HCT116 (cell line): Measurements from ENCODE around the gene S1PR1. TPM values are rescaled to one million over a fixed set of nuclear protein-coding genes. Genes with fewer than 3 reads are reported as not detected.
A peak's percentile ranks its signal among the peaks of the same experiment; 100 is the strongest.

Experiments used
- ATAC-seq: fragments of 200-7000 bp; cut with Tn5 transposase; 2 replicates; pipeline ENCODE4 v1.9.1; 2020; ENCODE audit warnings: mild to moderate bottlenecking, moderate library complexity
- BruUV-seq: library from RNA; stranded (reverse); fragments of 400-500 nt; replicated peaks from 2 replicates; lab custom pipeline; 2021; lab: Mats Ljungman, UMichigan
- CTCF ChIA-PET: fragments of 300-600 bp; sonication (Branson Sonifier 250); formaldehyde crosslinking; loops from one replicate; lab custom pipeline; 2021; ENCODE audit warnings: antibody characterized with exemption; lab: Charles Lee
- POLR2A ChIA-PET: fragments of 300-600, 350-600 bp; sonication (Branson Sonifier 250); formaldehyde crosslinking; loops from one replicate; lab custom pipeline; 2021; ENCODE audit warnings: antibody characterized with exemption; lab: Charles Lee
- RAD21 ChIA-PET, 2 experiments: fragments of 300-600 bp; sonication (Branson Sonifier 250); formaldehyde crosslinking; loops; one replicate each; lab custom pipeline; 2023; ENCODE audit warnings: low total read pairs in 2 of 2; ENCODE audit not compliant: uncharacterized antibody in 2 of 2, unreplicated experiment in 2 of 2, low non-redundant PET in 1 of 2; lab: Charles Lee
- DNase-seq: peaks from one replicate; pipeline ENCODE4 v3.0.0-alpha.2; 2010; ENCODE audit warnings: low read depth, low spot score
- H2AFZ ChIP-seq: fragments of 200-600 bp; shearing (Covaris generic), sonication (generic); 2 replicates; pipeline ENCODE4 v1.6.1; 2017; ENCODE audit warnings: low read depth, mixed run types, mixed read lengths, antibody characterized with exemption, low read length; ENCODE audit not compliant: poor library complexity, severe bottlenecking
- H3K27ac ChIP-seq: 2 replicates; pipeline ENCODE4 v1.5.1; 2012; ENCODE audit warnings: low read depth, low read length
- H3K27me3 ChIP-seq: fragments of 200-600 bp; sonication (generic); 2 replicates; pipeline ENCODE4 v1.6.1; 2016; ENCODE audit warnings: mixed run types, low read length, mixed read lengths; ENCODE audit not compliant: insufficient read depth
- H3K36me3 ChIP-seq, 2 experiments: fragments of 200-500 bp in 1 of 2; fragments of 200-600 bp in 1 of 2; sonication (Bioruptor generic) in 1 of 2; sonication (generic) in 1 of 2; 2 replicates each; pipeline versions ENCODE4 v1.5.1 to v1.6.1; 2014 to 2016; ENCODE audit warnings: low read length in 2 of 2, inconsistent platforms in 1 of 2, mixed read lengths in 1 of 2, mixed run types in 1 of 2; ENCODE audit not compliant: insufficient read depth in 2 of 2, control insufficient read depth in 1 of 2
- H3K4me1 ChIP-seq, 2 experiments: fragments of 200-600 bp in 1 of 2; sonication (generic) in 1 of 2; 2 replicates each; pipeline versions ENCODE4 v1.5.1 to v1.6.1; 2012 to 2017; ENCODE audit warnings: low read length in 2 of 2, inconsistent platforms in 1 of 2, mild to moderate bottlenecking in 1 of 2, mixed read lengths in 1 of 2, mixed run types in 1 of 2, moderate library complexity in 1 of 2; ENCODE audit not compliant: insufficient read depth in 2 of 2, control insufficient read depth in 1 of 2
- H3K4me2 ChIP-seq: fragments of 200-600 bp; sonication (generic); 2 replicates; pipeline ENCODE4 v1.6.1; 2017; ENCODE audit warnings: mixed run types, low read length, mixed read lengths
- H3K4me3 ChIP-seq, 2 experiments: fragments of 200-600 bp in 1 of 2; sonication (generic) in 1 of 2; replicated peaks in 1 of 2; 2 replicates each; pipeline ENCODE4 v1.5.1; 2011 to 2016; ENCODE audit warnings: low read length in 2 of 2, control low read depth in 1 of 2, low read depth in 1 of 2, mild to moderate bottlenecking in 1 of 2, mixed read lengths in 1 of 2, mixed run types in 1 of 2
- H3K79me2 ChIP-seq: fragments of 200-600 bp; sonication (generic); 2 replicates; pipeline ENCODE4 v1.6.1; 2017; ENCODE audit warnings: mild to moderate bottlenecking, mixed run types, low read length, moderate library complexity, mixed read lengths; ENCODE audit not compliant: insufficient read depth
- H3K9ac ChIP-seq: fragments of 200-600 bp; sonication (generic); 2 replicates; pipeline ENCODE4 v1.6.1; 2016; ENCODE audit warnings: low read length, mixed read lengths
- H3K9me2 ChIP-seq: fragments of 200-600 bp; sonication (generic), shearing (Covaris generic); 2 replicates; pipeline ENCODE4 v1.6.1; 2017; ENCODE audit warnings: mixed run types, mild to moderate bottlenecking, moderate library complexity; ENCODE audit not compliant: insufficient read depth
- H3K9me3 ChIP-seq, 2 experiments: fragments of 200-500 bp in 1 of 2; fragments of 200-600 bp in 1 of 2; sonication (Bioruptor generic) in 1 of 2; sonication (generic) in 1 of 2; 2 replicates each; pipeline ENCODE4 v1.6.1; 2014 to 2017; ENCODE audit warnings: low read length in 2 of 2, mixed read lengths in 2 of 2, inconsistent platforms in 1 of 2, low read depth in 1 of 2, mild to moderate bottlenecking in 1 of 2, mixed run types in 1 of 2, moderate library complexity in 1 of 2; ENCODE audit not compliant: control insufficient read depth in 1 of 2, insufficient read depth in 1 of 2
- H4K20me1 ChIP-seq: fragments of 200-600 bp; sonication (generic), shearing (Covaris generic); 2 replicates; pipeline ENCODE4 v1.6.1; 2017; ENCODE audit warnings: mixed run types, mild to moderate bottlenecking, moderate library complexity; ENCODE audit not compliant: insufficient read depth
- ATF3 ChIP-seq: IDR thresholded peaks from 2 replicates; pipeline ENCODE4 v1.6.1; 2012
- CBX3 ChIP-seq: IDR thresholded peaks from 2 replicates; pipeline ENCODE4 v1.6.1; 2012; ENCODE audit warnings: low read depth
- CEBPB ChIP-seq: IDR thresholded peaks from 2 replicates; pipeline ENCODE4 v1.6.1; 2012; ENCODE audit warnings: low read depth
- EGR1 ChIP-seq: IDR thresholded peaks from 2 replicates; pipeline ENCODE4 v1.6.1; 2012; ENCODE audit warnings: low read depth
- ELF1 ChIP-seq: IDR thresholded peaks from 2 replicates; pipeline ENCODE4 v1.6.1; 2012; ENCODE audit warnings: low read depth, borderline replicate concordance
- EZH2 ChIP-seq: fragments of 200-600 bp; sonication (generic); IDR thresholded peaks from 2 replicates; pipeline ENCODE4 v1.6.1; 2017; ENCODE audit warnings: antibody characterized with exemption, mixed run types
- FOSL1 ChIP-seq: IDR thresholded peaks from 2 replicates; pipeline ENCODE4 v1.6.1; 2012; ENCODE audit warnings: low read depth
- JUND ChIP-seq: IDR thresholded peaks from 2 replicates; pipeline ENCODE4 v1.6.1; 2012
- MAX ChIP-seq: IDR thresholded peaks from 2 replicates; pipeline ENCODE4 v1.6.1; 2012
- POLR2AphosphoS5 ChIP-seq: IDR thresholded peaks from 2 replicates; pipeline ENCODE4 v1.6.1; 2011; ENCODE audit warnings: mild to moderate bottlenecking, low read depth, low read length, moderate library complexity
- RAD21 ChIP-seq: IDR thresholded peaks from 2 replicates; pipeline ENCODE4 v1.6.1; 2012; ENCODE audit warnings: low read depth, mild to moderate bottlenecking
- SIN3A ChIP-seq: IDR thresholded peaks from 2 replicates; pipeline ENCODE4 v1.6.1; 2012; ENCODE audit warnings: low read depth
- SP1 ChIP-seq: IDR thresholded peaks from 2 replicates; pipeline ENCODE4 v1.6.1; 2012; ENCODE audit warnings: low read depth
- SRF ChIP-seq: IDR thresholded peaks from 2 replicates; pipeline ENCODE4 v1.6.1; 2012; ENCODE audit warnings: low read depth
- ZBTB33 ChIP-seq: IDR thresholded peaks from 2 replicates; pipeline ENCODE4 v1.6.1; 2011; ENCODE audit warnings: mild to moderate bottlenecking, low read length, moderate library complexity; ENCODE audit not compliant: insufficient replicate concordance; ENCODE audit errors: extremely low read depth
- ZFX ChIP-seq: fragments of 450-650 bp; IDR thresholded peaks from 2 replicates; pipeline ENCODE4 v1.6.1; 2017
- ZNF274 ChIP-seq: fragments of 200-500 bp; sonication (Bioruptor generic); IDR thresholded peaks from 2 replicates; pipeline ENCODE4 v1.6.1; 2014; ENCODE audit warnings: mild to moderate bottlenecking, low read depth, low read length, inconsistent platforms
- intact Hi-C: fragments of 100-400 bp; cut with micrococcal nuclease; formaldehyde crosslinking; loops from 2 replicates; pipeline ENCODE4 v1.10.0; 2022
- total RNA-seq: library from RNA; stranded (reverse); gene quantifications from one replicate; pipeline ENCODE4 v1.2.1, GENCODE V29; 2021; ENCODE audit not compliant: unreplicated experiment

The S1PR1 gene
- total RNA-seq, 1 experiment from 2014 or later = 0.61 TPM

- POLR2A ChIA-PET = no interaction called here
- Histone ChIP-seq H3K4me1 (peaks cover 4 to 17% of the 10 kb centered on the region in 2 experiments; a peak in 2 of 4 replicates), H3K9me2 (no peaks in the 10 kb centered on the region), H3K9me3 (no peaks in the 10 kb centered on the region), H3K27ac (no peak overlapping the region), H3K9ac (no peak overlapping the region), H3K79me2 (no peaks in the 10 kb centered on the region), H2AFZ (no peak overlapping the region), H3K4me3 (no peak overlapping the region), H3K36me3 (no peaks in the 10 kb centered on the region), H3K4me2 (peak overlapping the region; percentile 85; the same call in 1 of the 2 replicates), H4K20me1 (no peaks in the 10 kb centered on the region), H3K27me3 (no peaks in the 10 kb centered on the region)
- ATAC-seq = no peak
- no TSS peak for BruUV-seq
- RAD21 ChIA-PET = no interaction called here
- DNase-seq = no peak
- intact Hi-C loops = loop anchor here (10.0 kb wide), 1 partner anchor 213 kb away; the partner anchor contains the start of gene DPH5
- TF ChIP-seq CEBPB = no peak
- TF ChIP-seq ATF3 = no peak
- TF ChIP-seq SIN3A = no peak
- TF ChIP-seq EZH2 = no peak
- TF ChIP-seq JUND = no peak
- TF ChIP-seq SRF = no peak
- no peak for TF ChIP-seq ZNF274
- no peak for TF ChIP-seq POLR2AphosphoS5
- CTCF ChIA-PET = no interaction called here
Observed at GRCh38 chr1:101237229-101237837, 514 bp downstream of the S1PR1 start.

GRCh38 chr1:101238031-101238628 lies 1.3 kb downstream of the S1PR1 start:
- no peak overlapping the region for H3K4me3 ChIP-seq
- TF ChIP-seq SP1 (no peak), CEBPB (no peak), FOSL1 (no peak), MAX (no peak), EGR1 (no peak), ELF1 (no peak), POLR2AphosphoS5 (no peak), ZFX (no peak), CBX3 (no peak), ATF3 (no peak), RAD21 (no peak), ZBTB33 (no peak), JUND (no peak)
- TF ChIP-seq, all 23 proteins: peak for 0
- Histone ChIP-seq H2AFZ (peak overlapping the region; percentile 72), H3K79me2 (no peaks in the 10 kb centered on the region), H3K4me1 (peaks cover 4 to 17% of the 10 kb centered on the region in 2 experiments; a peak in 2 of 4 replicates), H3K27me3 (no peaks in the 10 kb centered on the region), H4K20me1 (no peaks in the 10 kb centered on the region), H3K9me2 (no peaks in the 10 kb centered on the region), H3K36me3 (no peaks in the 10 kb centered on the region), H3K4me2 (peak overlapping the region; percentile 41), H3K27ac (no peak overlapping the region), H3K9me3 (no peaks in the 10 kb centered on the region), H3K9ac (no peak overlapping the region)
- POLR2A ChIA-PET = no interaction called here
- ATAC-seq (no peak), DNase-seq (no peak)
- intact Hi-C loops = loop anchor here (1.0 to 10.0 kb wide), 3 partner anchors 50 to 317 kb away; partner anchors contain the start of gene DPH5
- CTCF ChIA-PET = interaction anchor here (0.6 to 2.2 kb wide), 13 partner anchors 9 to 369 kb away, joined by 3 to 8 read pairs (median 5); partner anchors contain the start of gene EXTL2
- RAD21 ChIA-PET = interaction anchor here (0.7 to 0.9 kb wide), 2 partner anchors 51 to 253 kb away, joined by 3 to 4 read pairs; no protein-coding TSS in a partner anchor
- BruUV-seq = no TSS peak
